MG63 (cell line): Measurements from ENCODE around the gene SPIRE2. TPM values are rescaled to one million over a fixed set of nuclear protein-coding genes. Genes with fewer than 3 reads are reported as not detected.
"Not testable (repeated sequence)": the region's sequence is repeated elsewhere in the genome, so short reads cannot be mapped to it uniquely, and the experiment has no call there.

Experiments
- DNase-seq: peaks from one replicate; pipeline ENCODE4 v3.0.0-alpha.2; 2020
- H3K27me3 ChIP-seq: fragments of 250-450 bp; sonication (Bioruptor Pico); 2 replicates; pipeline ENCODE4 v1.5.1; 2020; ENCODE audit warnings: mild to moderate bottlenecking, moderate library complexity
- H3K36me3 ChIP-seq: fragments of 250-450 bp; sonication (Bioruptor Pico); 2 replicates; pipeline ENCODE4 v1.5.1; 2020; ENCODE audit warnings: mild to moderate bottlenecking, moderate library complexity
- H3K4me3 ChIP-seq: fragments of 250-450 bp; sonication (Bioruptor Pico); 2 replicates; pipeline ENCODE4 v1.5.1; 2020; ENCODE audit warnings: mild to moderate bottlenecking, moderate library complexity
- H3K9me3 ChIP-seq: fragments of 250-450 bp; sonication (Bioruptor Pico); 2 replicates; pipeline ENCODE4 v1.5.1; 2020; ENCODE audit warnings: mild to moderate bottlenecking, moderate library complexity
- total RNA-seq: library from RNA; depleted of rRNA; stranded (reverse); fragments of >200 nt; shearing (Covaris generic); gene quantifications from 2 replicates; pipeline ENCODE4 v1.2.3, GENCODE V29; 2014; ENCODE audit warnings: low replicate concordance

SPIRE2 gene
- total RNA-seq, 1 experiment from 2014 or later = 5.0 TPM

- Histone ChIP-seq H3K27me3 (0 out of 2 replicates have a peak, but pooled peaks cover 2% of the 10 kb centered on the region), H3K4me3 (no peak overlapping the region), H3K9me3 (peaks cover 3% of the 10 kb centered on the region), H3K36me3 (peaks cover 12% of the 10 kb centered on the region)
- DNase-seq = peak; percentile 97
Measured at GRCh38 chr16:89909777-89910716, 81.8 kb downstream of the SPIRE2 start.

DNA sequence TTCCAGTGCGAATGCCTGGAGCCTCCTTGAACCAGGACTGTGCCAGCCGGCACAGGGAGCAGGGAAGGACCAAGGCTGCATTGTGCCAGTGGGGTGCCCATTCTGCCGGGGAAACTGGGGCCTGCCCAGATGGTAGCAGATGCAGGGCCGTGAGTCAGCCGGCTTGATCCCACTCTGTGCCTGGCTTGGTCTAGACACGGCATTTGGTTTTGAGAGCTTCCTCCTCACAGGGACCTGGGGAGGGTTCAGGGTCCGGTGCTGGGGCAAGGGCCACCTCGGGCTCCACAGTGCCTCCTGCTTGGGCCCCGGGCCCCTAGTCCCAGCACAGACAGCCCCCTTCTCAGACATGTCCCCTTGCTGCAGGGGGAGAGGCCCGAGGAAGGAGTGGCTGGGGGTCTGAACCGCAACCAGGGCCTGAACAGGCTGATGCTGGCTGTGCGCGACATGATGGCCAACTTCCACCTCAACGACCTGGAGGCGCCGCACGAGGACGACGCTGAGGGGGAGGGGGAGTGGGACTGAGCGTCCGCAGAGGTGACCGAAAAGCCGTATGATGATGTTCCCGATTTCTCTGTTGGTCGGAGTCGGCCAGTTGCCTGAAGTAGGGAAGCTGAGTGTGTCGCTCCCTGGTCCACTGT, 82.6 kb downstream of the SPIRE2 start:
- H3K27me3 ChIP-seq = 0 out of 2 replicates have a peak, but pooled peaks cover 2% of the 10 kb centered on the region
- H3K4me3 ChIP-seq = no peak overlapping the region
- peak; percentile 62 for DNase-seq
- peaks cover 3% of the 10 kb centered on the region for H3K9me3 ChIP-seq
- peaks cover 12% of the 10 kb centered on the region for H3K36me3 ChIP-seq

DNA sequence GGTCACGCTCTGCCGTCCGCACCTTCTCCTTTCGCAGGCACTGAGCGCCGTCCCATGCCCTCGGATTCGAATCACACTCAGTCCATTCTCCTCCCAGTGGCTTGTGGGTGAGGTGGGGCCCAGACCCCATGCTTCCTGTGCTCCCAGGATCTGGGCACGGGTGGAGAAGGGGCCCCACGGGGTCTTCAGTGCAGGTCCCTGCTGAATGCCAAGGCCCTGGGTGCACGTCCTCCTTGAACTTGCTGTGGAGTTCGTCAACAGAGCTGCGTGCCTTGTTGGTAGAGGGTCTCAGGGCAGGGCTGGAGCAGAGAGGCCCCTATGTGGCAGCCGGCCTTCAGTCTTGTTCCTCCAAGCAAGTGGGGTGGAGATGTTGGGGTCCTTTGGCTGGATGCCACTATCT, 83.1 kb downstream of the SPIRE2 start:
- peak; percentile 12 for DNase-seq
- H3K4me3 ChIP-seq = no peak overlapping the region
- peaks cover 3% of the 10 kb centered on the region for H3K9me3 ChIP-seq
- H3K27me3 ChIP-seq = no peaks in the 10 kb centered on the region
- peaks cover 7% of the 10 kb centered on the region for H3K36me3 ChIP-seq

- Histone ChIP-seq H3K27me3 (no peaks in the 10 kb centered on the region), H3K36me3 (peaks cover 6% of the 10 kb centered on the region), H3K9me3 (peaks cover 3% of the 10 kb centered on the region), H3K4me3 (no peak overlapping the region)
- peak; percentile 3 for DNase-seq
Measured at GRCh38 chr16:89912143-89912542, 83.9 kb downstream of the SPIRE2 start.

DNA sequence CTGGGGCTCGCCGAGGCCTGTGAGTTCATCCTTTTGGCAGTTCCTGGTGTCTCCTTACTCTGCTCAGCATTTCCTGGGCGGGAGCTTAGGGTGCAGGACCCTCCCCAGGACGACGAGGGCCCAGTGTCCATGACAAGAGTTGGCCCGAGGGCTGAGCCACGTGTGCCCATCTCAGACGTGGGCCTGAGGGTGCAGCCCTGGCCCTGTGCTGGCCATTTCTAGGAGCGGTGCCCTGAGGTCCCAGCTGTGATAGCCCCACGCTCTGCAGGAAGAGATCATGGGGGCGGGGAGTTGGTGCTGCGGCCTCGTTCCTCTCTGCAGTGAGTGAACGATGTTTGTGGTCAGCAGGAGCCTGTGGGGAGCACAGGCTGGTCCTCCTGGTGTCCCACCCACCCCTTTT, 84.4 kb downstream of the SPIRE2 start:
- Histone ChIP-seq H3K4me3 (no peak overlapping the region), H3K27me3 (no peaks in the 10 kb centered on the region), H3K9me3 (peaks cover 3% of the 10 kb centered on the region), H3K36me3 (peaks cover 6% of the 10 kb centered on the region)
- peak; percentile 6 for DNase-seq

- DNase-seq = peak; percentile 19
- Histone ChIP-seq H3K27me3 (no peaks in the 10 kb centered on the region), H3K9me3 (peaks cover 2% of the 10 kb centered on the region; the same call in 1 of the 2 replicates), H3K36me3 (peaks cover 6% of the 10 kb centered on the region), H3K4me3 (no peak overlapping the region)
Measured at GRCh38 chr16:89913408-89914387, 85.4 kb downstream of the SPIRE2 start.

- H3K4me3 ChIP-seq, H3K27me3 ChIP-seq, H3K36me3 ChIP-seq, H3K9me3 ChIP-seq: not testable (repeated sequence)
- DNase-seq = peak; percentile 17
Measured at GRCh38 chr16:89914642-89915285, 86.5 kb downstream of the SPIRE2 start.

DNA sequence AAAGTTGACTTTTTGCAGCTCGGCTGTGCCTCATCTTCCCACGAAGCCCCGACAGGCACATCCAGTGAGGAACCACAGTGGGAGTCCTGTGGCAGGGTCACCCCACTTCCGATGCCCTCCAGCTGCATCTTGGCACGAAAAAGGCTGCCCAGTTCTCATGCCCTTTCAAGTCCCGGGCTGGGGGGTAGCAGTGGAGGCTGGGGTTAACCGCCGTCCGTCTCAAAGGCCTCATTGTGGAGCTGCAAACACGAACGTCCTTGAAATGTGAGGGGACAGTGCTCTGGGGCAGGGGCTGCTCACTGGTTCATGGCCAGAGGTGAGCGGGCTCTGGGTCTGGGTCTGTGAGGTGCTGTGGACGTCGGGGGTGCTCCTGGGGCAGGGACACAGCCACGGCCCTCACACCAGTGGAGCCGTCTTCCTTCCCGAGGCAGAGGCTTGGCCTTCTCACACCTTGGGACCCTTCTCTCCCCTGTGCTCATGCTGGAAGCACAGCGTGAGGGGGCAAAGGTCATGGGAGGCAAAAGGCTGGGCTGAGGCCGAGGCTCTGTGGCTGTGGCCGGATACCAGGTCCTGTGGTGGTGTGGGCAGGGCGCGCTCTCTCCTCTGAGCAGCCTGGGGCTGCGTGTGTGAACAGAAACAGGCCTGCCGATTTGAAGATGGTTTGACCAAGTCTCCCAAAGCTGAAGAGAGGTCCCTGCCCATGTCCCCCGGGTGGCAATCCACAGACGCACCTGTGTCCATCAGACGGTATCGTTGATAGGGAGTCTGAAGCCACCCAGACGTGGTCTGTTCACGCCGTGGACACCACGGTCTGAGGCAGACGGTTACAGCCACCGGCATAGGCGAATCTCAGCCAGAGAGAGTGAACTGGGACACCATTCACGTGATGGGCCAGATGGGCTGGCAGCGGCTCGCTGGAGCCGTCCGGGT, 87.3 kb downstream of the SPIRE2 start:
- Histone ChIP-seq H3K36me3 (peaks cover 4% of the 10 kb centered on the region), H3K4me3 (no peak overlapping the region), H3K9me3 (no peaks in the 10 kb centered on the region), H3K27me3 (no peaks in the 10 kb centered on the region)
- DNase-seq = peak; percentile 15

DNA sequence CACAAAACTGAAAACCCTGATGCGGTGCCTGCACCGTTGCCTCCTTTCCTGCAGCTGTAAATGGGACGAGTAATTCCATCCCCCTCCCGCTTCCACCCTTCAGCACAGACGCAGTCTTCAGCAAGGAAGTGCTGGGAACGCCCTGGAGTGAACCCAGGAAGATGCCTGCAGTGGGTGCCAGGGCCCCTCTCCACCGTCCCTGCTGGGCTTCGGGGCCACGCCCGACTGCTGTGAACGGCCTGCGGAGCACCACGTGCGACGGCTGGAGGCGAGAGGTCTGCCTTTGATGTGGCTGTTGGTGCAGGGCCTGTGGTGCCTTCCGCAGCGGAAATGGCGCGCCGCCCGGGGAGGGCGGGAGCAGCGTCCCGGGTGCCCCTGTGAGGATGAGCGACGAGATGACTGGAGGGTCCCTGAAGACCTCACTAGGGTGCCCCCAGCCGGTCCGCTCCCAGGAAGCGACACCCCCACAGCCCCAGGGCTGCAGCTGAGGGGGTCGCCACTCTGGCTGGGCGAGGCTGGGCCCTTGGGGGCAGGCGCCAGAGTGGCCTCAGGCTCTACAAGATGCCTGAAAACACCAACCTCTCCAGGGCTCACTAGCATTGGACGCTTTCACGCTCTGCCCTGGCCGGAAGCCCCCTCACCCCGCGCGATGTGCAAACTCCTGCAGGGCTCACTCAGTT, 89.6 kb downstream of the SPIRE2 start:
- Histone ChIP-seq H3K36me3 (peaks cover 2% of the 10 kb centered on the region; the same call in 1 of the 2 replicates), H3K4me3 (peak overlapping the region; percentile 32), H3K27me3 (no peaks in the 10 kb centered on the region), H3K9me3 (no peaks in the 10 kb centered on the region)
- peak; percentile 100 for DNase-seq

DNA sequence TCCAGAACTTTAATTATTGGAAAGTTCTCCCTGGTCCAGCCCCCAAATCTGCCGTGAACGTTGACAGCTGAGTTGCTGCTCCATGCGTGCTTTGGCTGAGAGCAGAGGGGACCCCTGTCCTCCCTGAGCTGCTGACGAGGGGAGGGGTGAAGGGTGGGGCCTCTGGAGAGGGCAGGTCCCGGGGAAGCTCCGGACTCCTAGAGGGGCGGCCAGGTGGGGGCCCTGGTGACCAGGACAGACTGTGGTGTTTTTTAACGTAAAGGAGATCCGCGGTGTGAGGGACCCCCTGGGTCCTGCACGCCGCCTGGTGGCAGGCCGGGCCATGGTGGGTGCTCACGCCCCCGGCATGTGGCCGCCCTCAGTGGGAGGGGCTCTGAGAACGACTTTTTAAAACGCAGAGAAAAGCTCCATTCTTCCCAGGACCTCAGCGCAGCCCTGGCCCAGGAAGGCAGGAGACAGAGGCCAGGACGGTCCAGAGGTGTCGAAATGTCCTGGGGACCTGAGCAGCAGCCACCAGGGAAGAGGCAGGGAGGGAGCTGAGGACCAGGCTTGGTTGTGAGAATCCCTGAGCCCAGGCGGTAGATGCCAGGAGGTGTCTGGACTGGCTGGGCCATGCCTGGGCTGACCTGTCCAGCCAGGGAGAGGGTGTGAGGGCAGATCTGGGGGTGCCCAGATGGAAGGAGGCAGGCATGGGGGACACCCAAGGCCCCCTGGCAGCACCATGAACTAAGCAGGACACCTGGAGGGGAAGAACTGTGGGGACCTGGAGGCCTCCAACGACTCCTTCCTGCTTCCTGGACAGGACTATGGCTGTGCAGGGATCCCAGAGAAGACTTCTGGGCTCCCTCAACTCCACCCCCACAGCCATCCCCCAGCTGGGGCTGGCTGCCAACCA, 90.4 kb downstream of the SPIRE2 start, which contains the start of gene MC1R:
MC1R (plus strand) TSS at position 410 of the 895 bp plus-strand sequence; CDS start at position 807, 397 bp downstream.
- H3K36me3 ChIP-seq = peaks cover 2% of the 10 kb centered on the region; the same call in 1 of the 2 replicates
- DNase-seq = peak; percentile 90
- no peaks in the 10 kb centered on the region for H3K27me3 ChIP-seq
- H3K9me3 ChIP-seq = no peaks in the 10 kb centered on the region
- peak within 1 kb of the TSS; percentile 32 for H3K4me3 ChIP-seq

GRCh38 chr16:89919535-89920406, 91.5 kb downstream of the SPIRE2 start:
- Histone ChIP-seq H3K27me3 (no peaks in the 10 kb centered on the region), H3K9me3 (no peaks in the 10 kb centered on the region), H3K4me3 (no peak overlapping the region), H3K36me3 (peaks cover 2% of the 10 kb centered on the region; the same call in 1 of the 2 replicates)
- DNase-seq = no peak

DNA sequence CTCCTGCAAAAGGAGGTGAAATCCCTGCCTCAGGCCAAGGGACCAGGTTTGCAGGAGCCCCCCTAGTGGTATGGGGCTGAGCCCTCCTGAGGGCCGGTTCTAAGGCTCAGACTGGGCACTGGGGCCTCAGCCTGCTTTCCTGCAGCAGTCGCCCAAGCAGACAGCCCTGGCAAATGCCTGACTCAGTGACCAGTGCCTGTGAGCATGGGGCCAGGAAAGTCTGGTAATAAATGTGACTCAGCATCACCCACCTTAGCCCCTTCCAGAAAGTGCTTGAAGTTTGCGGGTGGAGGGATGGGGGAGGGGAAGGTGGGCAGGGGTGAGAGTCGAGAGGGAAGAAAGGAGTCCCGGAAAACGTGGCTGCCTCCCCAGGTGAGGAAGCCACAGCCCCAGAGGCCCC, 92.4 kb downstream of the SPIRE2 start:
- Histone ChIP-seq H3K9me3 (no peaks in the 10 kb centered on the region), H3K36me3 (peaks cover 2% of the 10 kb centered on the region; the same call in 1 of the 2 replicates), H3K27me3 (no peaks in the 10 kb centered on the region), H3K4me3 (no peak overlapping the region)
- peak; percentile 82 for DNase-seq
